Renal cortex interstitium (tissue), 15 donors: ENCODE results near the gene SRSF5. TPM values are rescaled to one million over a fixed set of nuclear protein-coding genes. Genes with fewer than 3 reads are reported as not detected.
"Not testable (repeated sequence)": the region's sequence is repeated elsewhere in the genome, so short reads cannot be mapped to it uniquely, and the experiment has no call there.

Source experiments
- DNase-seq, 11 donors: peaks; one replicate each; pipeline ENCODE4 v3.0.0-alpha.2; 2013; ENCODE audit warnings: low read depth in 9 of 11, low spot score in 4 of 11; ENCODE audit errors: extremely low read depth in 1 of 11
- long read RNA-seq, 16 experiments: transcript quantifications; one replicate each; lab custom pipeline, GENCODE V29; 2026
- polyA plus RNA-seq, 3 donors: library from polyadenylated mRNA; unstranded; fragments of 120-200 nt; gene quantifications; one replicate each; pipeline ENCODE4 v1.2.1, GENCODE V29; 2013; ENCODE audit not compliant: insufficient read length in 3 of 3

Gene SRSF5
- 100 to 1,000 TPM; 657 to 838 (median 727) TPM for polyA plus RNA-seq
- long read RNA-seq, donor 1, transcript SRSF5-217 (8 exons, 1,500 nt): major isoform, 13 of 170 reads
- long read RNA-seq, donor 1, partial matches to known transcripts: 121 of 170 reads
- long read RNA-seq, donor 1, other reads (novel, unspliced or antisense): 23 of 170 reads
- long read RNA-seq, donor 2, transcript SRSF5-208 (2 exons, 947 nt): minor isoform, 7 of 120 reads
- long read RNA-seq, donor 2, transcript SRSF5-217 (8 exons, 1,500 nt): major isoform, 10 of 120 reads
- long read RNA-seq, donor 2, partial matches to known transcripts: 70 of 120 reads
- long read RNA-seq, donor 2, other reads (novel, unspliced or antisense): 22 of 120 reads
- long read RNA-seq, donor 3, transcript SRSF5-216 (4 exons, 644 nt): minor isoform, 7 of 524 reads
- long read RNA-seq, donor 3, transcript SRSF5-208 (2 exons, 947 nt): minor isoform, 10 of 524 reads
- long read RNA-seq, donor 3, transcript SRSF5-201 (8 exons, 1,638 nt): minor isoform, 7 of 524 reads
- long read RNA-seq, donor 3, transcript SRSF5-217 (8 exons, 1,500 nt): major isoform, 41 of 524 reads
- long read RNA-seq, donor 3, partial matches to known transcripts: 414 of 524 reads
- long read RNA-seq, donor 3, other reads (novel, unspliced or antisense): 35 of 524 reads
- long read RNA-seq, donor 4, transcript SRSF5-212 (7 exons, 2,443 nt): minor isoform, 6 of 459 reads
- long read RNA-seq, donor 4, transcript SRSF5-217 (8 exons, 1,500 nt): minor isoform, 12 of 459 reads
- long read RNA-seq, donor 4, transcript SRSF5-208 (2 exons, 947 nt): major isoform, 19 of 459 reads
- long read RNA-seq, donor 4, partial matches to known transcripts: 347 of 459 reads
- long read RNA-seq, donor 4, other reads (novel, unspliced or antisense): 59 of 459 reads
- long read RNA-seq, donor 5: 0 reads
- long read RNA-seq, donor 6, transcript SRSF5-217 (8 exons, 1,500 nt): minor isoform, 10 of 395 reads
- long read RNA-seq, donor 6, transcript SRSF5-212 (7 exons, 2,443 nt): minor isoform, 6 of 395 reads
- long read RNA-seq, donor 6, transcript SRSF5-218 (2 exons, 622 nt): minor isoform, 6 of 395 reads
- long read RNA-seq, donor 6, transcript SRSF5-208 (2 exons, 947 nt): major isoform, 14 of 395 reads
- long read RNA-seq, donor 6, partial matches to known transcripts: 312 of 395 reads
- long read RNA-seq, donor 6, other reads (novel, unspliced or antisense): 40 of 395 reads
- long read RNA-seq, donor 7, transcript SRSF5-212 (7 exons, 2,443 nt): minor isoform, 6 of 409 reads
- long read RNA-seq, donor 7, transcript SRSF5-201 (8 exons, 1,638 nt): minor isoform, 6 of 409 reads
- long read RNA-seq, donor 7, transcript SRSF5-217 (8 exons, 1,500 nt): major isoform, 25 of 409 reads
- long read RNA-seq, donor 7, transcript SRSF5-208 (2 exons, 947 nt): minor isoform, 18 of 409 reads
- long read RNA-seq, donor 7, partial matches to known transcripts: 282 of 409 reads
- long read RNA-seq, donor 7, other reads (novel, unspliced or antisense): 61 of 409 reads
- long read RNA-seq, donor 8: 0 reads
- long read RNA-seq, donor 9, transcript SRSF5-217 (8 exons, 1,500 nt): major isoform, 24 of 302 reads
- long read RNA-seq, donor 9, transcript SRSF5-208 (2 exons, 947 nt): minor isoform, 6 of 302 reads
- long read RNA-seq, donor 9, partial matches to known transcripts: 221 of 302 reads
- long read RNA-seq, donor 9, other reads (novel, unspliced or antisense): 42 of 302 reads
- long read RNA-seq, donor 10, transcript SRSF5-208 (2 exons, 947 nt): minor isoform, 9 of 268 reads
- long read RNA-seq, donor 10, transcript SRSF5-217 (8 exons, 1,500 nt): major isoform, 12 of 268 reads
- long read RNA-seq, donor 10, partial matches to known transcripts: 209 of 268 reads
- long read RNA-seq, donor 10, other reads (novel, unspliced or antisense): 30 of 268 reads
- long read RNA-seq, donor 11, transcript SRSF5-208 (2 exons, 947 nt): minor isoform, 14 of 293 reads
- long read RNA-seq, donor 11, transcript SRSF5-216 (4 exons, 644 nt): minor isoform, 5 of 293 reads
- long read RNA-seq, donor 11, transcript SRSF5-217 (8 exons, 1,500 nt): major isoform, 20 of 293 reads
- long read RNA-seq, donor 11, partial matches to known transcripts: 214 of 293 reads
- long read RNA-seq, donor 11, other reads (novel, unspliced or antisense): 37 of 293 reads
- long read RNA-seq, donor 12, transcript SRSF5-217 (8 exons, 1,500 nt): minor isoform, 5 of 143 reads
- long read RNA-seq, donor 12, transcript SRSF5-208 (2 exons, 947 nt): major isoform, 8 of 143 reads
- long read RNA-seq, donor 12, partial matches to known transcripts: 102 of 143 reads
- long read RNA-seq, donor 12, other reads (novel, unspliced or antisense): 23 of 143 reads
- long read RNA-seq, donor 13: 0 reads
- long read RNA-seq, donor 14, transcript SRSF5-208 (2 exons, 947 nt): minor isoform, 10 of 203 reads
- long read RNA-seq, donor 14, transcript SRSF5-217 (8 exons, 1,500 nt): major isoform, 16 of 203 reads
- long read RNA-seq, donor 14, transcript SRSF5-201 (8 exons, 1,638 nt): minor isoform, 6 of 203 reads
- long read RNA-seq, donor 14, partial matches to known transcripts: 122 of 203 reads
- long read RNA-seq, donor 14, other reads (novel, unspliced or antisense): 37 of 203 reads
- long read RNA-seq, donor 15, transcript SRSF5-217 (8 exons, 1,500 nt): major isoform, 21 of 205 reads
- long read RNA-seq, donor 15, transcript SRSF5-208 (2 exons, 947 nt): minor isoform, 5 of 205 reads
- long read RNA-seq, donor 15, partial matches to known transcripts: 160 of 205 reads
- long read RNA-seq, donor 15, other reads (novel, unspliced or antisense): 12 of 205 reads
- long read RNA-seq, donor 16, transcript SRSF5-212 (7 exons, 2,443 nt): minor isoform, 12 of 1,129 reads
- long read RNA-seq, donor 16, transcript SRSF5-216 (4 exons, 644 nt): minor isoform, 15 of 1,129 reads
- long read RNA-seq, donor 16, transcript SRSF5-217 (8 exons, 1,500 nt): minor isoform, 21 of 1,129 reads
- long read RNA-seq, donor 16, transcript SRSF5-208 (2 exons, 947 nt): major isoform, 54 of 1,129 reads
- long read RNA-seq, donor 16, partial matches to known transcripts: 886 of 1,129 reads
- long read RNA-seq, donor 16, other reads (novel, unspliced or antisense): 123 of 1,129 reads

GRCh38 chr14:69766984-69767368, at the start of gene SRSF5:
Gene SRSF5, plus strand, starts transcription at chr14:69767142. Its CDS starts 1,015 bp downstream, at chr14:69768157.
- DNase-seq: peak; percentile 92 to 98 (median 96)

- not testable (repeated sequence) for DNase-seq
These were observed 48.3 kb upstream of the SRSF5 start for GRCh38 chr14:69718614-69719013.

GRCh38 chr14:69719501-69719951, 47.4 kb upstream of the SRSF5 start:
- no peak for DNase-seq

- DNase-seq: no peak
These were observed 46.0 kb upstream of the SRSF5 start for GRCh38 chr14:69720912-69721311.

GRCh38 chr14:69726761-69727511, 40.0 kb upstream of the SRSF5 start:
- peak in 5 of 11 donors; percentile 65 to 78 (median 76) for DNase-seq

GRCh38 chr14:69727860-69728259, 39.1 kb upstream of the SRSF5 start:
- DNase-seq: no peak

- DNase-seq: not testable (repeated sequence)
These were observed 34.9 kb upstream of the SRSF5 start for GRCh38 chr14:69731919-69732598.

GRCh38 chr14:69736405-69736804, 30.5 kb upstream of the SRSF5 start:
- DNase-seq: not testable (repeated sequence)

GRCh38 chr14:69741055-69741454, 25.9 kb upstream of the SRSF5 start:
- no peak for DNase-seq

GRCh38 chr14:69749956-69750355, 17.0 kb upstream of the SRSF5 start:
- peak in 1 of 11 donors; percentile 50 for DNase-seq

- no peak for DNase-seq
These were observed 16.4 kb upstream of the SRSF5 start for GRCh38 chr14:69750495-69750894.

- DNase-seq: no peak
These were observed 14.2 kb upstream of the SRSF5 start for GRCh38 chr14:69752773-69753172.

- DNase-seq: no peak
These were observed 13.1 kb upstream of the SRSF5 start for GRCh38 chr14:69753860-69754259.

GRCh38 chr14:69754487-69754886, 12.5 kb upstream of the SRSF5 start:
- DNase-seq: no peak
